Hippocampal formation (tissue), 2 donors: Measurements from ENCODE around the gene SIGLEC6.

Source experiments
- DNase-seq, 2 donors: peaks; one replicate each; lab custom pipeline; 2025; lab: John Stamatoyannopoulos, UW

The SIGLEC6 gene

DNA sequence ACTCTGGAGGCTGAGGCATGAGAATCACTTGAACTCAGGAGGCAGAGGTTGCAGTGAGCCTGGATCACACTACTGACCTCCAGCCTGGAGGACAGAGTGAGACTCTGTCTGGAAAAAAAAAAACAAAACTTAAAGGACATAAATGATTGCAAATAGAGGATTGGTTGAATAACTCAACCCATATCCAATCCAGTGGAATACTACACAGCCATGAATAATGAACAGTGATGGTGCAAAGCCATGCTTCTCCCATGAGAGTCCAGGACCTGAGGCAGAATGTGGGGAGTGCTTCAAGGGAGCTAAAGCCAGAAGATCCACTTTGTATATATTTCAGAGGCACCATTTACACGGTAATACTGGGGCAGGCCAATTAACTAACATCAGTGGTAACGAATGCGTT, 55.3 kb downstream of the SIGLEC6 start:
- no peak for DNase-seq

- DNase-seq = peak; percentile 22 to 48
These were observed 58.3 kb downstream of the SIGLEC6 start for GRCh38 chr19:51473009-51473707.

DNA sequence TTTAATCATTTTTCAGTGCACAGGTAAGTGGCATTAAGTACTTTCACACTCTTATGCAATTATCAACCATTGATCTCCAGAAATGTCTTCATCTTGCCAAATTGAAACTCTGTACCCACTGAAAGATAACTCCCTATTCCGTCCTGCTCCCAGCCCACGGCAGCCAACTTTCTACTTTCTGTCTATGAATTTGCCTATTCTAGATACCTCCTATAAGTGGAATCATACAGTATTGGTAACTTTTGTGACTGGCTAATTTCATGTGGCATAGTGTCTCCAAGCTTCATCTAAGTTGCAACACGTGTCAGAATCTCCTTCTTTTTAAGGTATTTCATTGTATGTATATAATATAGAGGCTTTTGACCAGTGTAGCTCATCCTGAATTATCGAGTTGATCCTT, 58.9 kb downstream of the SIGLEC6 start:
- no peak for DNase-seq

GRCh38 chr19:51471527-51471926, 59.9 kb downstream of the SIGLEC6 start:
- DNase-seq = no peak

DNA sequence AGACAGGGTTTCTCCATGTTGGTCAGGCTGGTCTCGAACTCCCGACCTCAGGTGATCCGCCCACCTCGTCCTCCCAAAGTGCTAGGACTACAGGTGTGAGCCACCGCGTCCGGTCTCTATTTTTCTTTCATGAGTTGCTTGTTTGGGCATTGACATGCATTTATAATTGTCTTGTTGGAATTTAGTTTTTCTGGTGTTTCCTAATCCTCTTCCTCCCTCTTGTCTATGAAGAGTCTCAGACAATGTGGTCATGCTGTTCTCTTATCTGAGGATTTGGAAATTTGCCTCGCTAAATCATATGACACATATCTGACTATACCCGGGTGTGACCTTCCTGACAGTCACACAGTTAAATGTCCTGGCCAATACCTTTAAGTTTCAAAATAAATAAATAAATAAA, 60.5 kb downstream of the SIGLEC6 start:
- DNase-seq = no peak

DNA sequence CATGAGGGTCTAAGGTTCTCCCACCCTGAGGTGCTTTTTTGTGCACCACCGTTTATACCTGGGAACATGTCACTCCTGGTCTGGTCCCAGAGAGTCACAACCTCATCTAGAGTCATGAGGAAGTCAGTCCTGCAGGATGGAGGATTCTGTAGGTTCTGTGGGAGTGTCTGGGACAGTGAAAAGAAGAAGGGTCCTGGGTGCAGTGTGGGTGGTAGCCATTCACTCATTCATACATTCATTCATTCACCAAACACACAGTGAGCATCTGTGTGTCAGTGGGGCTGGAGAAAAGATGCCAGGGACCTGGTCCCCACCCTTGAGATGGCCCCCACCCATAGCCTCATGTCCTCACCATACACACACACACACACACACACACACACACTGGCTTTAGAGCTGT, 61.8 kb downstream of the SIGLEC6 start:
- no peak for DNase-seq

- DNase-seq = no peak
These were observed 62.3 kb downstream of the SIGLEC6 start for GRCh38 chr19:51469162-51469561.

GRCh38 chr19:51468545-51468920, 62.9 kb downstream of the SIGLEC6 start:
- DNase-seq = no peak

DNA sequence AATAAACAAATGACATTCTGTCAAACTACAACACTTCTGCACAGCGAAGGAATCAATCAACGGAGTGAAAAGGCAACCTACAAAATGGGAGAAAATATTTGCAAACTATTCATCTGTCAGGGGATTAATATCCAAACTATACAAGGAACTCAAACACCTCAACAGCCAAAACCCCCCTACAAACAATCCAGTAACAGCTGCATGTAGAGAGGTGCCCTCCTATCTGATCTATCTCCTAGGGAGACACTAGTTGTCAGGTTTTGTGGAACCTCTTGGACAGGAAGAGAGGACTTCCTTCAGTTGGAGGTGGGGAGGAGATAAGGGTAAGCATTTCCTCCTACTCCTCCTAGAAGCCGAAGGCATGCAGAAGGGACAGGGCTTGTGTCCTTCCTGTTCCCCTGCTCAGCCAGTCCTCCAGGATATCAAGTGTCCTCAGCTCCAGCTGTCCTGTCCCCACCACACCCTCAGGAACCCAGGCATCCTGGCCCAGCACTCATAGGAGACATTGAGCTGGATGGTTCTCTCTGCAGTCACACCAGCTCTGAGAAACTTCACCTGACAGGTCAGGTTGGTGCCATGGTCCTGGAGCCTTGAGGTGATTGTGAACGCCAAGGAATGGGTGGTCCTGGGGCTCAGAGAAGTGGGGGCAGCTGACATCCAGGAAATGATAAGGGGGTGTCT, 63.5 kb downstream of the SIGLEC6 start:
- DNase-seq = no peak
